NCI-H128 (cell line): ENCODE measurements around the gene P2RY2.

Experiments used
- DNase-seq: peaks from one replicate; lab custom pipeline; 2025; ENCODE audit not compliant: unreplicated experiment; lab: John Stamatoyannopoulos, UW

The P2RY2 gene

GRCh38 chr11:73241300-73241699 is 23.2 kb downstream of the P2RY2 start:
- no peak for DNase-seq

- DNase-seq, result peak; percentile 49
These were observed 24.4 kb downstream of the P2RY2 start for GRCh38 chr11:73242251-73243092.

GRCh38 chr11:73243093-73243485 is 25.0 kb downstream of the P2RY2 start:
- DNase-seq, result no peak

- no peak for DNase-seq
These were observed 26.6 kb downstream of the P2RY2 start for GRCh38 chr11:73244589-73245240.

- no peak for DNase-seq
These were observed 27.4 kb downstream of the P2RY2 start for GRCh38 chr11:73245461-73245860.

- DNase-seq, result no peak
These were observed 28.2 kb downstream of the P2RY2 start for GRCh38 chr11:73246303-73246702.

GRCh38 chr11:73248526-73249185 is 30.6 kb downstream of the P2RY2 start:
- DNase-seq, result no peak

GRCh38 chr11:73249304-73249703 is 31.2 kb downstream of the P2RY2 start:
- no peak for DNase-seq

- DNase-seq, result no peak
These were observed 32.0 kb downstream of the P2RY2 start for GRCh38 chr11:73249853-73250783.

GRCh38 chr11:73252577-73253191 is 34.6 kb downstream of the P2RY2 start:
- DNase-seq, result no peak

GRCh38 chr11:73257342-73258103 is 39.4 kb downstream of the P2RY2 start:
- DNase-seq, result no peak

GRCh38 chr11:73258104-73259035 is 40.3 kb downstream of the P2RY2 start:
- no peak for DNase-seq

- DNase-seq, result no peak
These were observed 41.5 kb downstream of the P2RY2 start for GRCh38 chr11:73259406-73260126.

GRCh38 chr11:73260127-73260457 is 42.0 kb downstream of the P2RY2 start:
- DNase-seq, result no peak

GRCh38 chr11:73262851-73263495 is 44.9 kb downstream of the P2RY2 start:
- DNase-seq, result no peak

GRCh38 chr11:73263640-73264039 is 45.6 kb downstream of the P2RY2 start:
- DNase-seq, result no peak

- no peak for DNase-seq
These were observed 47.3 kb downstream of the P2RY2 start for GRCh38 chr11:73265278-73265810.
